Upper lobe of left lung (tissue), 6 donors: ENCODE measurements around the gene IFIH1. TPM values are rescaled to one million over a fixed set of nuclear protein-coding genes. Genes with fewer than 3 reads are reported as not detected.

Experiments used
- ATAC-seq, 2 donors: fragments of 200-7000 bp; cut with Tn5 transposase; one replicate each; pipeline ENCODE4 v1.9.1; 2022; ENCODE audit warnings: mild to moderate bottlenecking in 2 of 2, moderate library complexity in 2 of 2; ENCODE audit not compliant: low FRiP score in 2 of 2
- DNase-seq, 2 donors: peaks; one replicate each; pipeline ENCODE4 v3.0.0-alpha.2; 2019 to 2020
- H3K27ac ChIP-seq, 4 donors: fragments of 200-600 bp; sonication (generic); one replicate each; pipeline ENCODE4 v1.5.1; 2016 to 2019
- H3K27me3 ChIP-seq, 4 donors: fragments of 200-600 bp; sonication (generic); one replicate each; pipeline ENCODE4 v1.5.1; 2017 to 2019
- H3K36me3 ChIP-seq, 4 donors: fragments of 200-600 bp; sonication (generic); one replicate each; pipeline ENCODE4 v1.5.1; 2016 to 2019
- H3K4me1 ChIP-seq, 4 donors: fragments of 200-600 bp; sonication (generic); one replicate each; pipeline ENCODE4 v1.5.1; 2018 to 2019
- H3K4me3 ChIP-seq, 4 donors: fragments of 200-600 bp; sonication (generic); one replicate each; pipeline ENCODE4 v1.5.1; 2017 to 2019; ENCODE audit warnings: mild to moderate bottlenecking in 2 of 4, moderate library complexity in 1 of 4
- H3K9me3 ChIP-seq, 4 donors: fragments of 200-600 bp; sonication (generic); one replicate each; pipeline ENCODE4 v1.5.1; 2018 to 2019
- CTCF ChIP-seq, 6 experiments: fragments of 450-650 bp in 4 of 6; fragments of 200-600 bp in 2 of 6; sonication (generic) in 2 of 6; IDR thresholded peaks; one replicate each; pipeline ENCODE4 v1.5.1; 2016 to 2019; ENCODE audit warnings: antibody characterized with exemption in 6 of 6
- EP300 ChIP-seq, 4 donors: sonication (generic); formaldehyde crosslinking; IDR thresholded peaks; one replicate each; pipeline ENCODE4 v1.5.1; 2017; ENCODE audit warnings: antibody characterized with exemption in 4 of 4, control low read depth in 2 of 4
- POLR2A ChIP-seq, 4 donors: fragments of 450-650 bp; IDR thresholded peaks; one replicate each; pipeline ENCODE4 v1.5.1; 2016 to 2017; ENCODE audit warnings: antibody characterized with exemption in 4 of 4, mild to moderate bottlenecking in 2 of 4
- POLR2AphosphoS5 ChIP-seq, 2 donors: sonication (generic); formaldehyde crosslinking; IDR thresholded peaks; one replicate each; pipeline ENCODE4 v1.5.1; 2017; ENCODE audit warnings: antibody characterized with exemption in 2 of 2
- WGBS, 2 donors: methylation state at CpG; one replicate each; pipeline ENCODE4 v1.1.5; 2017 to 2018; 5-methylcytosine and 5-hydroxymethylcytosine counted together
- total RNA-seq, 6 donors: library from RNA; depleted of rRNA in 4 of 6; stranded (reverse); fragments of >200 nt in 4 of 6; gene quantifications; one replicate each; pipeline versions ENCODE4 v1.1.0 to v1.2.1, GENCODE V29; 2016 to 2021
- donor health status: DM: no; HTN: no; CAD: no; lungs with moderate emphysema.
- donor health status: DM: no; HTN: yes; CAD: no; lungs with severe emphysema.

IFIH1 gene
- total RNA-seq, 6 donors from 2014 or later: 21.0 to 47.2 (median 28.5) TPM

GRCh38 chr2:162327134-162327769, 8.8 kb upstream of the IFIH1 start:
- Histone ChIP-seq H3K4me3 (no peak overlapping the region), H3K4me1 (no peaks in the 10 kb centered on the region), H3K27me3 (no peaks in the 10 kb centered on the region), H3K36me3 (no peaks in the 10 kb centered on the region), H3K27ac (no peak overlapping the region), H3K9me3 (no peaks in the 10 kb centered on the region)
- no peak for DNase-seq
- no peak for TF ChIP-seq POLR2A (IDR thresholded peaks at IDR 0.05)
- TF ChIP-seq POLR2AphosphoS5 (IDR thresholded peaks at IDR 0.05): no peak
- TF ChIP-seq EP300 (IDR thresholded peaks at IDR 0.05): no peak
- peak in 4 of 6 experiments; percentile 15 to 38 (median 30) for TF ChIP-seq CTCF (IDR thresholded peaks at IDR 0.05)
- no peak for ATAC-seq
- WGBS, 2 donors: 64 to 65% methylated on average over 5 of the region's 5 CpGs

GRCh38 chr2:162324953-162325352, 6.5 kb upstream of the IFIH1 start:
- ATAC-seq (no peak), DNase-seq (no peak)
- H3K9me3 ChIP-seq: no peaks in the 10 kb centered on the region
- peaks cover 3 to 15% (median 8%) of the 10 kb centered on the region in 4 donors for H3K4me1 ChIP-seq
- no peak for TF ChIP-seq CTCF (IDR thresholded peaks at IDR 0.05)
- TF ChIP-seq EP300 (IDR thresholded peaks at IDR 0.05): no peak
- TF ChIP-seq POLR2AphosphoS5 (IDR thresholded peaks at IDR 0.05): no peak
- no peak for TF ChIP-seq POLR2A (IDR thresholded peaks at IDR 0.05)
- 100% methylated on average over 1 of the region's 1 CpG for WGBS, 2 donors
- H3K27me3 ChIP-seq: no peaks in the 10 kb centered on the region
- no peak overlapping the region for H3K4me3 ChIP-seq
- no peaks in the 10 kb centered on the region for H3K36me3 ChIP-seq
- H3K27ac ChIP-seq: no peak overlapping the region

- Histone ChIP-seq H3K27me3 (no peaks in the 10 kb centered on the region), H3K4me3 (no peak overlapping the region), H3K4me1 (peaks cover 20 to 35% (median 30%) of the 10 kb centered on the region in 4 donors), H3K27ac (no peak overlapping the region), H3K36me3 (no peaks in the 10 kb centered on the region), H3K9me3 (no peaks in the 10 kb centered on the region)
- TF ChIP-seq EP300 (IDR thresholded peaks at IDR 0.05): no peak
- TF ChIP-seq POLR2A (IDR thresholded peaks at IDR 0.05): no peak
- TF ChIP-seq POLR2AphosphoS5 (IDR thresholded peaks at IDR 0.05): no peak
- no peak for TF ChIP-seq CTCF (IDR thresholded peaks at IDR 0.05)
- ATAC-seq (no peak), DNase-seq (no peak)
- 33 to 51% methylated on average over 1 of the region's 1 CpG for WGBS, 2 donors
Observed at GRCh38 chr2:162320864-162321517, 2.5 kb upstream of the IFIH1 start.

GRCh38 chr2:162317861-162318327, 590 bp downstream of the IFIH1 start:
- H3K9me3 ChIP-seq: no peaks in the 10 kb centered on the region
- ATAC-seq (peak; percentile 49 to 54), DNase-seq (peak; percentile 47 to 62)
- peaks cover 29 to 44% (median 40%) of the 10 kb centered on the region in 4 donors for H3K4me1 ChIP-seq
- H3K4me3 ChIP-seq: peak overlapping the region; percentile 63 to 94 (median 82)
- no peaks in the 10 kb centered on the region for H3K27me3 ChIP-seq
- no peaks in the 10 kb centered on the region for H3K36me3 ChIP-seq
- H3K27ac ChIP-seq: peak overlapping the region; percentile 95 to 98 (median 96)
- WGBS, 2 donors: 3 to 10% methylated on average over 11 to 16 of the region's 16 CpGs
- TF ChIP-seq EP300 (IDR thresholded peaks at IDR 0.05) (no peak), POLR2AphosphoS5 (IDR thresholded peaks at IDR 0.05) (peak; percentile 7 to 13)

- DNase-seq: no peak
- 56 to 72% methylated on average over 3 of the region's 3 CpGs for WGBS, 2 donors
- peak overlapping the region; percentile 95 to 98 (median 96) for H3K27ac ChIP-seq
Observed at GRCh38 chr2:162317058-162317742, 1.3 kb downstream of the IFIH1 start.

More at GRCh38 chr2:162317058-162317742, 1.3 kb downstream of the IFIH1 start:
- ATAC-seq: no peak
- TF ChIP-seq EP300 (IDR thresholded peaks at IDR 0.05): no peak
- TF ChIP-seq CTCF (IDR thresholded peaks at IDR 0.05): no peak
- no peak for TF ChIP-seq POLR2AphosphoS5 (IDR thresholded peaks at IDR 0.05)
- TF ChIP-seq POLR2A (IDR thresholded peaks at IDR 0.05): no peak
- Histone ChIP-seq H3K27me3 (no peaks in the 10 kb centered on the region), H3K9me3 (no peaks in the 10 kb centered on the region), H3K36me3 (no peaks in the 10 kb centered on the region), H3K4me1 (peaks cover 29 to 44% (median 41%) of the 10 kb centered on the region in 4 donors), H3K4me3 (peak overlapping the region; percentile 63 to 94 (median 82))
